H1 (cell line): Measurements from ENCODE around the gene ELP5. TPM values are rescaled to one million over a fixed set of nuclear protein-coding genes. Genes with fewer than 3 reads are reported as not detected.

ENCODE experiments used
- CTCF ChIA-PET: fragments of 300-600 bp; sonication (Branson Sonifier 250); formaldehyde crosslinking; loops from one replicate; lab custom pipeline; 2021; ENCODE audit not compliant: partially characterized antibody; lab: Charles Lee
- POLR2A ChIA-PET: fragments of 300-600 bp; sonication (Branson Sonifier 250); formaldehyde crosslinking; loops from one replicate; lab custom pipeline; 2021; ENCODE audit warnings: inconsistent platforms; ENCODE audit not compliant: partially characterized antibody; lab: Charles Lee
- DNase-seq, 2 experiments: peaks; one replicate each; pipeline versions ENCODE4 v3.0.0 to v3.0.0-alpha.2; 2010 to 2022; ENCODE audit warnings: low spot score in 2 of 2, low read depth in 1 of 2, mixed read lengths in 1 of 2
- FAIRE-seq: peaks from 2 replicates; lab custom pipeline; 2011; peaks lifted over from hg19 to GRCh38; lab: Jason Lieb, UNC
- H2AFZ ChIP-seq: 2 replicates; pipeline ENCODE4 v1.8.1; 2012; ENCODE audit warnings: low read length, inconsistent platforms
- H2AK5ac ChIP-seq: 2 replicates; pipeline ENCODE4 v1.6.1; 2013; ENCODE audit warnings: low read depth, low read length
- H2BK120ac ChIP-seq: replicated peaks from 2 replicates; pipeline ENCODE3; 2013; ENCODE audit warnings: low read depth, low read length, inconsistent platforms
- H2BK12ac ChIP-seq: 2 replicates; pipeline ENCODE4 v1.6.1; 2013; ENCODE audit warnings: low read depth, low read length
- H2BK15ac ChIP-seq: 2 replicates; pipeline ENCODE4 v1.6.1; 2013; ENCODE audit warnings: low read length
- H2BK20ac ChIP-seq: 2 replicates; pipeline ENCODE4 v1.6.1; 2013; ENCODE audit warnings: low read length
- H2BK5ac ChIP-seq: 2 replicates; pipeline ENCODE4 v1.6.1; 2013; ENCODE audit warnings: low read depth, low read length
- H3K14ac ChIP-seq: 2 replicates; pipeline ENCODE4 v1.6.1; 2013; ENCODE audit warnings: inconsistent platforms; ENCODE audit not compliant: insufficient read length
- H3K18ac ChIP-seq: 2 replicates; pipeline ENCODE4 v1.6.1; 2013; ENCODE audit warnings: low read length; ENCODE audit errors: extremely low read depth
- H3K23ac ChIP-seq: 2 replicates; pipeline ENCODE4 v1.6.1; 2013; ENCODE audit warnings: inconsistent platforms; ENCODE audit not compliant: insufficient read length
- H3K23me2 ChIP-seq: 2 replicates; pipeline ENCODE4 v1.6.1; 2013; ENCODE audit warnings: low read depth, low read length
- H3K27ac ChIP-seq: 2 replicates; pipeline ENCODE4 v1.6.1; 2011; ENCODE audit warnings: low read depth, low read length, inconsistent platforms
- H3K27me3 ChIP-seq, 4 experiments: replicated peaks in 1 of 4; 1 replicate in 1 of 4; 2 replicates in 3 of 4; pipeline versions ENCODE4 v1.6.1 to v1.8.1; 2011 to 2013; ENCODE audit warnings: low read length in 3 of 4, mild to moderate bottlenecking in 3 of 4, inconsistent platforms in 2 of 4, mixed read lengths in 2 of 4, moderate library complexity in 1 of 4; ENCODE audit not compliant: control insufficient read depth in 3 of 4, insufficient read depth in 3 of 4; ENCODE audit errors: extremely low read depth in 1 of 4
- H3K36me3 ChIP-seq, 4 experiments: 2 replicates each; pipeline versions ENCODE4 v1.6.1 to v1.8.1; 2011 to 2013; ENCODE audit warnings: mild to moderate bottlenecking in 4 of 4, low read length in 3 of 4, moderate library complexity in 2 of 4, control low read depth in 1 of 4, inconsistent platforms in 1 of 4; ENCODE audit not compliant: insufficient read depth in 4 of 4, control insufficient read depth in 2 of 4
- H3K4ac ChIP-seq: replicated peaks from 2 replicates; pipeline ENCODE3; 2013; ENCODE audit warnings: low read length, low read depth, mixed read lengths, inconsistent platforms; ENCODE audit not compliant: insufficient read length
- H3K4me1 ChIP-seq, 4 experiments: replicated peaks in 1 of 4; 1 replicate in 1 of 4; 2 replicates in 3 of 4; pipeline versions ENCODE4 v1.6.1 to v1.8.1; 2011 to 2013; ENCODE audit warnings: low read length in 3 of 4, inconsistent platforms in 2 of 4, mixed read lengths in 1 of 4; ENCODE audit not compliant: insufficient read depth in 4 of 4, control insufficient read depth in 3 of 4
- H3K4me2 ChIP-seq, 2 experiments: 2 replicates each; pipeline versions ENCODE4 v1.6.1 to v1.8.1; 2011 to 2013; ENCODE audit warnings: low read depth in 2 of 2, low read length in 2 of 2, control low read depth in 1 of 2, inconsistent platforms in 1 of 2, mild to moderate bottlenecking in 1 of 2; ENCODE audit not compliant: insufficient read depth in 1 of 2
- H3K4me3 ChIP-seq, 4 experiments: fragments of 200-600, 300-600 bp in 1 of 4; sonication (generic), shearing (Covaris generic), sonication (Bioruptor Twin) in 1 of 4; 2 replicates each; pipeline versions ENCODE4 v1.5.1 to v1.8.1; 2011 to 2016; ENCODE audit warnings: low read length in 4 of 4, low read depth in 3 of 4, control low read depth in 2 of 4, inconsistent platforms in 2 of 4, mild to moderate bottlenecking in 2 of 4, mixed read lengths in 1 of 4, moderate library complexity in 1 of 4; ENCODE audit not compliant: insufficient read depth in 2 of 4; ENCODE audit errors: extremely low read depth in 1 of 4
- H3K56ac ChIP-seq: replicated peaks from 2 replicates; pipeline ENCODE3; 2013; ENCODE audit warnings: low read depth, mild to moderate bottlenecking, mixed read lengths, low read length, inconsistent platforms; ENCODE audit not compliant: insufficient read length
- H3K79me1 ChIP-seq: 2 replicates; pipeline ENCODE4 v1.6.1; 2013; ENCODE audit warnings: low read depth, low read length, control low read depth
- H3K79me2 ChIP-seq, 2 experiments: 2 replicates each; pipeline versions ENCODE4 v1.6.1 to v1.8.1; 2012 to 2013; ENCODE audit warnings: low read length in 2 of 2, mild to moderate bottlenecking in 2 of 2, inconsistent platforms in 1 of 2; ENCODE audit not compliant: insufficient read depth in 2 of 2, control insufficient read depth in 1 of 2
- H3K9ac ChIP-seq, 4 experiments: replicated peaks in 1 of 4; 1 replicate in 1 of 4; 2 replicates in 3 of 4; pipeline versions ENCODE4 v1.6.1 to v1.8.1; 2011 to 2013; ENCODE audit warnings: low read depth in 3 of 4, low read length in 3 of 4, control low read depth in 2 of 4, mild to moderate bottlenecking in 2 of 4, moderate library complexity in 2 of 4, inconsistent platforms in 1 of 4; ENCODE audit errors: extremely low read depth in 1 of 4
- H3K9me3 ChIP-seq, 2 experiments: 2 replicates each; pipeline versions ENCODE4 v1.6.1 to v1.8.1; 2012 to 2013; ENCODE audit warnings: mild to moderate bottlenecking in 2 of 2, moderate library complexity in 2 of 2, control low read depth in 1 of 2, inconsistent platforms in 1 of 2, low read depth in 1 of 2, low read length in 1 of 2, mixed read lengths in 1 of 2; ENCODE audit not compliant: insufficient read depth in 2 of 2
- H4K20me1 ChIP-seq, 2 experiments: replicated peaks in 1 of 2; 2 replicates each; pipeline versions ENCODE3 to v1.8.1; 2011 to 2013; ENCODE audit warnings: inconsistent platforms in 2 of 2, low read length in 2 of 2, mild to moderate bottlenecking in 1 of 2; ENCODE audit not compliant: insufficient read depth in 2 of 2, control insufficient read depth in 1 of 2
- H4K5ac ChIP-seq: 2 replicates; pipeline ENCODE4 v1.6.1; 2013; ENCODE audit warnings: low read length, low read depth, mixed read lengths, inconsistent platforms; ENCODE audit not compliant: insufficient read length
- H4K8ac ChIP-seq: 2 replicates; pipeline ENCODE4 v1.8.0; 2013; ENCODE audit warnings: mild to moderate bottlenecking, moderate library complexity, low read length, inconsistent platforms; ENCODE audit not compliant: insufficient read depth; ENCODE audit errors: extremely low read depth
- H4K91ac ChIP-seq: replicated peaks from 2 replicates; pipeline ENCODE3; 2013; ENCODE audit warnings: low read length, mixed read lengths, inconsistent platforms; ENCODE audit not compliant: insufficient read length
- CHD2 ChIP-seq: IDR thresholded peaks from 2 replicates; pipeline ENCODE4 v1.6.1; 2012; ENCODE audit warnings: low read length, improper control_type of control experiment
- EGR1 ChIP-seq: IDR thresholded peaks from 2 replicates; pipeline ENCODE4 v1.6.1; 2011; ENCODE audit warnings: low read depth, low read length, borderline replicate concordance
- GABPA ChIP-seq: IDR thresholded peaks from 2 replicates; pipeline ENCODE4 v1.6.1; 2011; ENCODE audit warnings: mild to moderate bottlenecking, low read length, moderate library complexity, borderline replicate concordance; ENCODE audit not compliant: insufficient read depth
- HDAC6 ChIP-seq: IDR thresholded peaks from one replicate; pipeline ENCODE4 v1.7.1; 2012; ENCODE audit warnings: low read depth, mild to moderate bottlenecking, inconsistent platforms, low read length, moderate library complexity
- KDM1A ChIP-seq: fragments of 200-600, 300-600 bp; sonication (generic); IDR thresholded peaks from 2 replicates; pipeline ENCODE4 v1.7.1; 2016; ENCODE audit warnings: mild to moderate bottlenecking, low read length, borderline replicate concordance
- NANOG ChIP-seq: IDR thresholded peaks from 2 replicates; pipeline ENCODE4 v1.6.1; 2011; ENCODE audit warnings: low read length, low read depth, mild to moderate bottlenecking, inconsistent platforms; ENCODE audit not compliant: insufficient read depth, poor library complexity, severe bottlenecking
- PHF8 ChIP-seq: fragments of 200-600 bp; sonication (generic); conservative IDR thresholded peaks from 2 replicates; pipeline ENCODE4 v1.7.1; 2012; ENCODE audit warnings: low read depth, mild to moderate bottlenecking, inconsistent platforms, low read length, moderate library complexity
- RAD21 ChIP-seq, 2 experiments: IDR thresholded peaks in 1 of 2; conservative IDR thresholded peaks in 1 of 2; 2 replicates each; pipeline ENCODE4 v1.6.1; 2011; ENCODE audit warnings: low read depth in 2 of 2, low read length in 2 of 2, improper control_type of control experiment in 1 of 2, inconsistent platforms in 1 of 2, mild to moderate bottlenecking in 1 of 2, moderate library complexity in 1 of 2
- SP1 ChIP-seq: IDR thresholded peaks from 2 replicates; pipeline ENCODE4 v1.6.1; 2011; ENCODE audit warnings: low read depth, low read length
- TAF1 ChIP-seq: IDR thresholded peaks from 2 replicates; pipeline ENCODE4 v1.6.1; 2011; ENCODE audit warnings: mild to moderate bottlenecking, low read depth, low read length
- TEAD4 ChIP-seq: IDR thresholded peaks from 2 replicates; pipeline ENCODE4 v1.6.1; 2012; ENCODE audit warnings: low read depth, low read length, inconsistent platforms, mixed read lengths
- WGBS, 2 experiments: shearing (Covaris generic) in 1 of 2; methylation state at CpG; one replicate each; pipeline versions ENCODE4 v1.1.6 to v1.1.7; 2013 to 2015; ENCODE audit warnings: low lambda C conversion rate in 2 of 2, mixed read lengths in 2 of 2, inconsistent platforms in 1 of 2, low coverage in 1 of 2, missing lambda C conversion rate in 1 of 2; ENCODE audit not compliant: insufficient replicate concordance in 2 of 2, insufficient coverage in 1 of 2, insufficient read length in 1 of 2; ENCODE audit errors: extremely low coverage in 1 of 2, missing lambda C conversion rate in 1 of 2; 5-methylcytosine and 5-hydroxymethylcytosine counted together
- polyA plus RNA-seq, 7 experiments: library from polyadenylated mRNA; depleted of rRNA in 3 of 7; stranded (reverse) in 5 of 7; unstranded in 2 of 7; fragments of >200 nt in 5 of 7; fragments of 200-250 nt in 2 of 7; gene quantifications; 1 replicate in 5 of 7; 2 replicates in 1 of 7; 4 replicates in 1 of 7; pipeline versions ENCODE4 v1.2.1 to v1.2.3, GENCODE V29; 2011 to 2013; ENCODE audit warnings: missing spikeins in 2 of 7, mixed read lengths in 2 of 7
- total RNA-seq: library from RNA; stranded (reverse); fragmentation: NEBNext Ultra II Directional; extraction: Animal tissue kit (Norgen Biotek cat#: 25700); gene quantifications from 2 replicates; pipeline ENCODE4 v1.2.1, GENCODE V29; 2021

Gene ELP5
- total and polyA plus RNA-seq, 2 of the 8 experiments (the other 6 are each of a cell fraction or from before 2014, with no cell fraction given), result 75.4 to 107 TPM

DNA sequence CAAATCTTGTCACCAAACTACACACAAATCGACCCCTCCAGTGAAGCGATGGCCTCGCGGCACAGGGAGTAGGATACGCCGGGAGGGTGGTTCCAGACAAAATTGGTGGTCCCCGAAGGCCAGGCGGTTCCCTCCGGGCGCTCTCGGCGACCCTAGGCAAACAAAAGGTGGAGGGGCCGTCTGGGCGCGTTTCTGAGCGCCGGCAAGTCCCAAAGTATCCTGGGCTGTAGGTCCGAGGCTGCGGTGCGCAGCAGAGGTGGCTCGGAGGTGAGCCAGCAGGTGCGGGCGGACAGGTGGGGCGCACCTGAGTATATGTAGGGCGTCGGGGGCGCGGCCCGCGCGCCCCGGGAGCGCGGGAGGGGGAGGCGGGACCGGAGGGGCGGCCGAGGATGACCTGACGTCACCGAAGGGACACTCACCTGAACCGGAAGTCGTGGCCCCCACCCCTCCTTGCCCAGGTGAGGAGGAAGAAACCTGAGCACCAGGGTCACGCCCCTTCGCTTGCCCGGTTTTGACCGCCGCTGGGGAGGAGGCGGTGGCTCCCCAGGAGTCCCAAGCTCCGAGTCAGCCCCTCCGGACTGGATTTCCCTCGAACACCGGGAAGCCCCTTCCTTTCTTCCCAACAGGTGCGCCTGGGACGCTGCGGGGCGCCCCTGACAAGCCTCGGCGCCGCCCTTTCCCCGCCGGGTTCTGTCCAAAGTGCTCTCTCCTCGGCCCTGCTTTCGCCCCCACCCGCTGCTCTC is 10.3 kb downstream of the ELP5 start, which contains the start of gene CLDN7:
Gene CLDN7 (minus strand): TSS at position 287 of the 743 bp plus-strand sequence. CDS start 435 bp downstream, outside the sequence.
- Histone ChIP-seq H2BK5ac (peak within 1 kb of the TSS; percentile 98), H4K5ac (peak within 1 kb of the TSS; percentile 75), H2BK12ac (peak within 1 kb of the TSS; percentile 98), H2BK120ac (no peak within 1 kb of the TSS), H3K4me3 (peak within 1 kb of the TSS; percentile 93 to 98 (median 96)), H4K8ac (peak within 1 kb of the TSS; percentile 98), H3K9ac (peak within 1 kb of the TSS; percentile 94 to 98 (median 98)), H3K36me3 (peaks cover 0 to 25% (median 12%) of the 10 kb centered on the region in 4 experiments; a peak in 5 of 8 replicates), H3K79me1 (peaks cover 9% of the 10 kb centered on the region), H4K20me1 (peaks cover 6 to 11% of the 10 kb centered on the region in 2 experiments), H3K9me3 (no peaks in the 10 kb centered on the region), H3K4me2 (peak within 1 kb of the TSS; percentile 91 to 97), H2BK15ac (peak within 1 kb of the TSS; percentile 20; the same call in 1 of the 2 replicates), H3K23ac (no peak within 1 kb of the TSS), H3K79me2 (peaks cover 0 to 31% of the 10 kb centered on the region in 2 experiments; a peak in 2 of 4 replicates), H3K18ac (peak within 1 kb of the TSS; percentile 94), H4K91ac (peak within 1 kb of the TSS; percentile 95), H3K56ac (peak within 1 kb of the TSS; percentile 61), H3K23me2 (peaks cover 13% of the 10 kb centered on the region), H2AK5ac (peak within 1 kb of the TSS; percentile 99), H3K4me1 (peaks cover 5 to 15% (median 7%) of the 10 kb centered on the region in 4 experiments; a peak in 6 of 7 replicates), H3K27ac (peak within 1 kb of the TSS; percentile 91), H2BK20ac (no peak within 1 kb of the TSS), H3K4ac (peak within 1 kb of the TSS; percentile 96), H3K14ac (peak within 1 kb of the TSS; percentile 73), H3K27me3 (no peaks in the 10 kb centered on the region), H2AFZ (no peak within 1 kb of the TSS; the same call in 1 of the 2 replicates)
- FAIRE-seq (no peak), DNase-seq (peak; percentile 90 to 94)
- POLR2A ChIA-PET, result interaction anchor here (0.6 to 13.7 kb wide), 27 partner anchors 8 to 298 kb away, joined by 3 to 159 read pairs (median 6); partner anchors contain the start of genes ACADVL, CTDNEP1, DLG4 and DVL2
- CTCF ChIA-PET, result interaction anchor here (1.0 to 1.5 kb wide), 4 partner anchors 11 to 49 kb away, joined by 3 to 4 read pairs (median 4); partner anchors contain the start of genes CTDNEP1 and SLC2A4
- WGBS, 2 experiments, result 2% methylated on average over 36 of the region's 64 CpGs; no CpG with 5 or more reads in 1 of the 2 experiments
- TF ChIP-seq CHD2 (no peak), RAD21 (IDR thresholded peaks at IDR 0.05 in 1 of 2, conservative IDR thresholded peaks at IDR 0.05 in 1 of 2; ENCODE audit: low read depth in 2 of 2, low read length in 2 of 2) (no peak; a peak in 1 of 4 replicates), TEAD4 (no peak), PHF8 (peak; percentile 77), KDM1A (no peak), NANOG (no peak), HDAC6 (no peak), EGR1 (peak; percentile 17; the same call in 1 of the 2 replicates), GABPA (peak; percentile 83), SP1 (peak; percentile 88), TAF1 (peak; percentile 98)
